Right atrium auricular region (tissue), 2 donors: Measurements from ENCODE around the gene MEF2A. TPM values are rescaled to one million over a fixed set of nuclear protein-coding genes. Genes with fewer than 3 reads are reported as not detected.

Source experiments
- DNase-seq: peaks from one replicate; pipeline ENCODE4 v3.0.0-alpha.2; 2019; ENCODE audit warnings: low spot score
- H3K27ac ChIP-seq, 2 donors: fragments of 200-600 bp; sonication (generic); 1 replicate in 1 of 2; 2 replicates in 1 of 2; pipeline ENCODE4 v1.5.1; 2016 to 2019
- H3K27me3 ChIP-seq, 2 donors: fragments of 200-600 bp; sonication (generic); one replicate each; pipeline versions ENCODE4 v1.5.1 to v1.6.0; 2017 to 2019
- H3K36me3 ChIP-seq: fragments of 200-600 bp; sonication (generic); one replicate; pipeline ENCODE4 v1.5.1; 2016
- H3K4me1 ChIP-seq, 2 donors: fragments of 200-600 bp; sonication (generic); one replicate each; pipeline versions ENCODE4 v1.5.1 to v1.6.0; 2017 to 2019
- H3K4me3 ChIP-seq, 2 donors: fragments of 200-600 bp; sonication (generic); 1 replicate in 1 of 2; 2 replicates in 1 of 2; pipeline ENCODE4 v1.5.1; 2017 to 2019; ENCODE audit warnings: mild to moderate bottlenecking in 1 of 2, moderate library complexity in 1 of 2
- H3K9me3 ChIP-seq, 2 donors: fragments of 200-600 bp; sonication (generic); one replicate each; pipeline ENCODE4 v1.5.1; 2019
- CTCF ChIP-seq, 2 donors: fragments of 200-600 bp; sonication (generic); IDR thresholded peaks; one replicate each; pipeline ENCODE4 v1.5.1; 2019; ENCODE audit warnings: antibody characterized with exemption in 2 of 2
- total RNA-seq, 2 donors: library from RNA; depleted of rRNA; stranded (reverse); fragments of >200 nt; gene quantifications; one replicate each; pipeline ENCODE4 v1.1.0, GENCODE V29; 2016

Gene MEF2A
- total RNA-seq, 2 donors from 2014 or later, result 175 to 245 TPM

GRCh38 chr15:99680276-99680675 lies 114.5 kb downstream of the MEF2A start:
- no peak for DNase-seq
- no peak for TF ChIP-seq CTCF (IDR thresholded peaks at IDR 0.05)
- H3K4me3 ChIP-seq, result no peak overlapping the region
- H3K9me3 ChIP-seq, result no peaks in the 10 kb centered on the region
- H3K27me3 ChIP-seq, result no peaks in the 10 kb centered on the region
- H3K27ac ChIP-seq, result no peak overlapping the region
- H3K4me1 ChIP-seq, result peaks cover 0 to 22% of the 10 kb centered on the region in 2 donors
- H3K36me3 ChIP-seq, result peaks cover 33% of the 10 kb centered on the region

- Histone ChIP-seq H3K9me3 (peaks cover 0 to 13% of the 10 kb centered on the region in 2 donors), H3K27ac (peak overlapping the region; percentile 47 to 70), H3K27me3 (no peaks in the 10 kb centered on the region), H3K4me3 (no peak overlapping the region), H3K4me1 (peaks cover 0 to 22% of the 10 kb centered on the region in 2 donors), H3K36me3 (peaks cover 18% of the 10 kb centered on the region)
- no peak for TF ChIP-seq CTCF (IDR thresholded peaks at IDR 0.05)
- DNase-seq, result no peak
Observed at GRCh38 chr15:99681990-99682389, 116.2 kb downstream of the MEF2A start.

GRCh38 chr15:99682455-99682854 lies 116.7 kb downstream of the MEF2A start:
- H3K27ac ChIP-seq, result peak overlapping the region; percentile 47 to 70
- peaks cover 18% of the 10 kb centered on the region for H3K36me3 ChIP-seq
- no peak for DNase-seq
- TF ChIP-seq CTCF (IDR thresholded peaks at IDR 0.05), result no peak
- H3K4me1 ChIP-seq, result peaks cover 0 to 20% of the 10 kb centered on the region in 2 donors
- peaks cover 0 to 13% of the 10 kb centered on the region in 2 donors for H3K9me3 ChIP-seq
- H3K4me3 ChIP-seq, result no peak overlapping the region
- H3K27me3 ChIP-seq, result no peaks in the 10 kb centered on the region

GRCh38 chr15:99683000-99683670 lies 117.4 kb downstream of the MEF2A start:
- H3K9me3 ChIP-seq, result peaks cover 0 to 13% of the 10 kb centered on the region in 2 donors
- H3K27ac ChIP-seq, result peak overlapping the region; percentile 47 to 70
- no peaks in the 10 kb centered on the region for H3K27me3 ChIP-seq
- no peak for TF ChIP-seq CTCF (IDR thresholded peaks at IDR 0.05)
- peaks cover 23% of the 10 kb centered on the region for H3K36me3 ChIP-seq
- DNase-seq, result no peak
- H3K4me3 ChIP-seq, result no peak overlapping the region
- H3K4me1 ChIP-seq, result peaks cover 0 to 25% of the 10 kb centered on the region in 2 donors

- H3K36me3 ChIP-seq, result peaks cover 30% of the 10 kb centered on the region
- H3K4me1 ChIP-seq, result peaks cover 0 to 27% of the 10 kb centered on the region in 2 donors
- DNase-seq, result no peak
- H3K9me3 ChIP-seq, result peaks cover 0 to 13% of the 10 kb centered on the region in 2 donors
- no peak overlapping the region for H3K4me3 ChIP-seq
- H3K27me3 ChIP-seq, result no peaks in the 10 kb centered on the region
- H3K27ac ChIP-seq, result no peak overlapping the region
- no peak for TF ChIP-seq CTCF (IDR thresholded peaks at IDR 0.05)
Observed at GRCh38 chr15:99686290-99686689, 120.5 kb downstream of the MEF2A start.

GRCh38 chr15:99692825-99693224 lies 127.0 kb downstream of the MEF2A start:
- H3K4me1 ChIP-seq, result peaks cover 0 to 17% of the 10 kb centered on the region in 2 donors
- no peak for DNase-seq
- peaks cover 67% of the 10 kb centered on the region for H3K36me3 ChIP-seq
- no peaks in the 10 kb centered on the region for H3K9me3 ChIP-seq
- TF ChIP-seq CTCF (IDR thresholded peaks at IDR 0.05), result no peak
- H3K27ac ChIP-seq, result no peak overlapping the region
- no peaks in the 10 kb centered on the region for H3K27me3 ChIP-seq
- no peak overlapping the region for H3K4me3 ChIP-seq
